SW480 (cell line): Measurements from ENCODE around the gene SYCE3.

Source experiments
- DNase-seq: peaks from one replicate; pipeline ENCODE4 v3.0.0-alpha.2; 2016; ENCODE audit warnings: low spot score

Gene SYCE3

GRCh38 chr22:50518606-50519005, 44.1 kb downstream of the SYCE3 start:
- no peak for DNase-seq

- no peak for DNase-seq
These were observed 45.0 kb downstream of the SYCE3 start for GRCh38 chr22:50517495-50518260.

GRCh38 chr22:50516891-50517290, 45.8 kb downstream of the SYCE3 start:
- DNase-seq: no peak

- no peak for DNase-seq
These were observed 46.7 kb downstream of the SYCE3 start for GRCh38 chr22:50516068-50516467.

GRCh38 chr22:50513175-50513574, 49.5 kb downstream of the SYCE3 start:
- no peak for DNase-seq

- no peak for DNase-seq
These were observed 53.8 kb downstream of the SYCE3 start for GRCh38 chr22:50508897-50509296.

- DNase-seq: peak; percentile 93
These were observed 54.5 kb downstream of the SYCE3 start, which contains the start of gene NCAPH2 for GRCh38 chr22:50507991-50508884. Gene NCAPH2 (plus strand): TSS chr22:50508224. CDS start chr22:50508338, 114 bp downstream.

GRCh38 chr22:50507421-50507990, 55.2 kb downstream of the SYCE3 start, which contains the start of gene LMF2:
Gene LMF2 (minus strand): TSS chr22:50507702. CDS start chr22:50507675, 27 bp downstream.
- peak; percentile 70 for DNase-seq

GRCh38 chr22:50506611-50507420, 55.9 kb downstream of the SYCE3 start:
- no peak for DNase-seq

GRCh38 chr22:50505776-50506610, 56.7 kb downstream of the SYCE3 start:
- DNase-seq: no peak

- DNase-seq: no peak
These were observed 57.4 kb downstream of the SYCE3 start for GRCh38 chr22:50505276-50505775.

GRCh38 chr22:50504369-50505211, 58.1 kb downstream of the SYCE3 start:
- DNase-seq: peak; percentile 34

- DNase-seq: no peak
These were observed 59.1 kb downstream of the SYCE3 start for GRCh38 chr22:50503475-50504145.

- no peak for DNase-seq
These were observed 59.9 kb downstream of the SYCE3 start for GRCh38 chr22:50502628-50503474.

GRCh38 chr22:50502096-50502495, 60.6 kb downstream of the SYCE3 start:
- no peak for DNase-seq
